Measurements from ENCODE around the gene BRS3. TPM values are rescaled to one million over a fixed set of nuclear protein-coding genes. Genes with fewer than 3 reads are reported as not detected.
A peak's percentile ranks its signal among the peaks of the same experiment; 100 is the strongest.

Gene BRS3
- total and polyA plus RNA-seq, 9 of the 15 experiments (the other 6 are each of a cell fraction or from before 2014, with no cell fraction given), result not detected

DNA sequence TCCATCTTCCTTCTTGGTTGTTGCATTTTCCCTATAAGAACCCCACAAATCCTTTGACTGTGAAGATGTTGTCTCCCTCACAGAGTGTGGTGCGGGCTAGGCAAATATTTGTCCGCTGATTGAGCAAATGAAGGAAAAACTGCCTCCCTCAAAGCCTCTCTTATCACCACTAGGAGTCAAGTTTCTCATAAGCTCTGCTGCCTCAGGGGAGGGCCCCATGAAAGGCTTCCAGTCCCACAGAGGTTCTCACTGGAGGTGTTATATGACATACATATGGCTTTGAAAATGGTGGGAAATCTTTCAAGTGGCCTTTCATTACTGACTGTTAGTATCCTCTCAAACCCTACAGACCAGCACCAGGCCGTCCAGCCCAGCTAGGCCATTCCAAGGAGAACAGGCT is 53.5 kb downstream of the BRS3 start:
- FAIRE-seq (no peak), DNase-seq (ENCODE audit: extremely low read depth in 1 of 4, low spot score in 3 of 4) (peak in 2 of 4 experiments; percentile 19 to 34), ATAC-seq (peak; percentile 78)
- H3K9me1 ChIP-seq (ENCODE audit: control insufficient read depth, insufficient read depth, low read length), result no peaks in the 10 kb centered on the region
- no peaks in the 10 kb centered on the region for H3K9me3 ChIP-seq (replicated peaks; ENCODE audit: control insufficient read depth, insufficient read depth, low read depth, low read length)
- 3% methylated on average over 3 of the region's 3 CpGs for WGBS (ENCODE audit: insufficient coverage, low coverage, missing lambda C conversion rate)
- no peak overlapping the region for H2AFZ ChIP-seq (ENCODE audit: low read depth, low read length)
- ChIA-PET CTCF (ENCODE audit: low intra/inter-chr PET ratio) (no interaction called here), POLR2A (interaction anchor here (0.6 kb wide), 1 partner anchor 231 kb away, joined by 3 read pairs; no protein-coding TSS in a partner anchor)
- peaks cover 0 to 25% of the 10 kb centered on the region in 2 experiments for H3K27me3 ChIP-seq (ENCODE audit: control insufficient read depth in 2 of 2, insufficient read depth in 2 of 2, low read length in 2 of 2)
- no peaks in the 10 kb centered on the region for H3K36me3 ChIP-seq (ENCODE audit: control insufficient read depth, insufficient read depth, low read length)
- H3K79me2 ChIP-seq (ENCODE audit: control insufficient read depth, insufficient read depth, low read length), result no peaks in the 10 kb centered on the region
- no TSS peak for BruUV-seq (replicated peaks)
- H3K27ac ChIP-seq (ENCODE audit: extremely low read depth, low read depth, low read length), result no peak overlapping the region
- no peak overlapping the region for H3K4me3 ChIP-seq
- H3K9ac ChIP-seq (ENCODE audit: insufficient read depth in 1 of 2, low read depth in 2 of 2, low read length in 2 of 2), result no peak overlapping the region
- intact Hi-C loops (cut with micrococcal nuclease), result no loop called here
- no peaks in the 10 kb centered on the region for H4K20me1 ChIP-seq (replicated peaks; ENCODE audit: control insufficient read depth, insufficient read depth, low read length)
- in situ Hi-C loops (cut with MboI), result no loop called here
- no peak overlapping the region for H3K4me2 ChIP-seq (ENCODE audit: insufficient read depth, low read length)
- no peak for TF ChIP-seq CBX3 (IDR thresholded peaks at IDR 0.05; ENCODE audit: borderline replicate concordance in 1 of 2, low read length in 2 of 2)
- TF ChIP-seq, protein P1, sequence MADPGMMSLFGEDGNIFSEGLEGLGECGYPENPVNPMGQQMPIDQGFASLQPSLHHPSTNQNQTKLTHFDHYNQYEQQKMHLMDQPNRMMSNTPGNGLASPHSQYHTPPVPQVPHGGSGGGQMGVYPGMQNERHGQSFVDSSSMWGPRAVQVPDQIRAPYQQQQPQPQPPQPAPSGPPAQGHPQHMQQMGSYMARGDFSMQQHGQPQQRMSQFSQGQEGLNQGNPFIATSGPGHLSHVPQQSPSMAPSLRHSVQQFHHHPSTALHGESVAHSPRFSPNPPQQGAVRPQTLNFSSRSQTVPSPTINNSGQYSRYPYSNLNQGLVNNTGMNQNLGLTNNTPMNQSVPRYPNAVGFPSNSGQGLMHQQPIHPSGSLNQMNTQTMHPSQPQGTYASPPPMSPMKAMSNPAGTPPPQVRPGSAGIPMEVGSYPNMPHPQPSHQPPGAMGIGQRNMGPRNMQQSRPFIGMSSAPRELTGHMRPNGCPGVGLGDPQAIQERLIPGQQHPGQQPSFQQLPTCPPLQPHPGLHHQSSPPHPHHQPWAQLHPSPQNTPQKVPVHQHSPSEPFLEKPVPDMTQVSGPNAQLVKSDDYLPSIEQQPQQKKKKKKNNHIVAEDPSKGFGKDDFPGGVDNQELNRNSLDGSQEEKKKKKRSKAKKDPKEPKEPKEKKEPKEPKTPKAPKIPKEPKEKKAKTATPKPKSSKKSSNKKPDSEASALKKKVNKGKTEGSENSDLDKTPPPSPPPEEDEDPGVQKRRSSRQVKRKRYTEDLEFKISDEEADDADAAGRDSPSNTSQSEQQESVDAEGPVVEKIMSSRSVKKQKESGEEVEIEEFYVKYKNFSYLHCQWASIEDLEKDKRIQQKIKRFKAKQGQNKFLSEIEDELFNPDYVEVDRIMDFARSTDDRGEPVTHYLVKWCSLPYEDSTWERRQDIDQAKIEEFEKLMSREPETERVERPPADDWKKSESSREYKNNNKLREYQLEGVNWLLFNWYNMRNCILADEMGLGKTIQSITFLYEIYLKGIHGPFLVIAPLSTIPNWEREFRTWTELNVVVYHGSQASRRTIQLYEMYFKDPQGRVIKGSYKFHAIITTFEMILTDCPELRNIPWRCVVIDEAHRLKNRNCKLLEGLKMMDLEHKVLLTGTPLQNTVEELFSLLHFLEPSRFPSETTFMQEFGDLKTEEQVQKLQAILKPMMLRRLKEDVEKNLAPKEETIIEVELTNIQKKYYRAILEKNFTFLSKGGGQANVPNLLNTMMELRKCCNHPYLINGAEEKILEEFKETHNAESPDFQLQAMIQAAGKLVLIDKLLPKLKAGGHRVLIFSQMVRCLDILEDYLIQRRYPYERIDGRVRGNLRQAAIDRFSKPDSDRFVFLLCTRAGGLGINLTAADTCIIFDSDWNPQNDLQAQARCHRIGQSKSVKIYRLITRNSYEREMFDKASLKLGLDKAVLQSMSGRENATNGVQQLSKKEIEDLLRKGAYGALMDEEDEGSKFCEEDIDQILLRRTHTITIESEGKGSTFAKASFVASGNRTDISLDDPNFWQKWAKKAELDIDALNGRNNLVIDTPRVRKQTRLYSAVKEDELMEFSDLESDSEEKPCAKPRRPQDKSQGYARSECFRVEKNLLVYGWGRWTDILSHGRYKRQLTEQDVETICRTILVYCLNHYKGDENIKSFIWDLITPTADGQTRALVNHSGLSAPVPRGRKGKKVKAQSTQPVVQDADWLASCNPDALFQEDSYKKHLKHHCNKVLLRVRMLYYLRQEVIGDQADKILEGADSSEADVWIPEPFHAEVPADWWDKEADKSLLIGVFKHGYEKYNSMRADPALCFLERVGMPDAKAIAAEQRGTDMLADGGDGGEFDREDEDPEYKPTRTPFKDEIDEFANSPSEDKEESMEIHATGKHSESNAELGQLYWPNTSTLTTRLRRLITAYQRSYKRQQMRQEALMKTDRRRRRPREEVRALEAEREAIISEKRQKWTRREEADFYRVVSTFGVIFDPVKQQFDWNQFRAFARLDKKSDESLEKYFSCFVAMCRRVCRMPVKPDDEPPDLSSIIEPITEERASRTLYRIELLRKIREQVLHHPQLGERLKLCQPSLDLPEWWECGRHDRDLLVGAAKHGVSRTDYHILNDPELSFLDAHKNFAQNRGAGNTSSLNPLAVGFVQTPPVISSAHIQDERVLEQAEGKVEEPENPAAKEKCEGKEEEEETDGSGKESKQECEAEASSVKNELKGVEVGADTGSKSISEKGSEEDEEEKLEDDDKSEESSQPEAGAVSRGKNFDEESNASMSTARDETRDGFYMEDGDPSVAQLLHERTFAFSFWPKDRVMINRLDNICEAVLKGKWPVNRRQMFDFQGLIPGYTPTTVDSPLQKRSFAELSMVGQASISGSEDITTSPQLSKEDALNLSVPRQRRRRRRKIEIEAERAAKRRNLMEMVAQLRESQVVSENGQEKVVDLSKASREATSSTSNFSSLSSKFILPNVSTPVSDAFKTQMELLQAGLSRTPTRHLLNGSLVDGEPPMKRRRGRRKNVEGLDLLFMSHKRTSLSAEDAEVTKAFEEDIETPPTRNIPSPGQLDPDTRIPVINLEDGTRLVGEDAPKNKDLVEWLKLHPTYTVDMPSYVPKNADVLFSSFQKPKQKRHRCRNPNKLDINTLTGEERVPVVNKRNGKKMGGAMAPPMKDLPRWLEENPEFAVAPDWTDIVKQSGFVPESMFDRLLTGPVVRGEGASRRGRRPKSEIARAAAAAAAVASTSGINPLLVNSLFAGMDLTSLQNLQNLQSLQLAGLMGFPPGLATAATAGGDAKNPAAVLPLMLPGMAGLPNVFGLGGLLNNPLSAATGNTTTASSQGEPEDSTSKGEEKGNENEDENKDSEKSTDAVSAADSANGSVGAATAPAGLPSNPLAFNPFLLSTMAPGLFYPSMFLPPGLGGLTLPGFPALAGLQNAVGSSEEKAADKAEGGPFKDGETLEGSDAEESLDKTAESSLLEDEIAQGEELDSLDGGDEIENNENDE (IDR thresholded peaks at IDR 0.05; ENCODE audit: low read depth, low read length), result no peak
- TF ChIP-seq, protein P2, sequence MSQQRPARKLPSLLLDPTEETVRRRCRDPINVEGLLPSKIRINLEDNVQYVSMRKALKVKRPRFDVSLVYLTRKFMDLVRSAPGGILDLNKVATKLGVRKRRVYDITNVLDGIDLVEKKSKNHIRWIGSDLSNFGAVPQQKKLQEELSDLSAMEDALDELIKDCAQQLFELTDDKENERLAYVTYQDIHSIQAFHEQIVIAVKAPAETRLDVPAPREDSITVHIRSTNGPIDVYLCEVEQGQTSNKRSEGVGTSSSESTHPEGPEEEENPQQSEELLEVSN (IDR thresholded peaks at IDR 0.05; ENCODE audit: borderline replicate concordance in 1 of 2, extremely low read depth in 1 of 2, insufficient read depth in 1 of 2, insufficient read length in 1 of 2, low read depth in 1 of 2, low read length in 1 of 2, poor library complexity in 1 of 2, severe bottlenecking in 1 of 2), result peak in 1 of 2 experiments; percentile 40
- peaks cover 0 to 8% of the 10 kb centered on the region in 2 experiments; a peak in 1 of 5 replicates for H3K4me1 ChIP-seq (replicated peaks in 1 of 2; ENCODE audit: control insufficient read depth in 2 of 2, insufficient read depth in 2 of 2, low read length in 2 of 2)
